ENCODE data around the gene AMZ2. TPM values are rescaled to one million over a fixed set of nuclear protein-coding genes. Genes with fewer than 3 reads are reported as not detected.
"Not testable (repeated sequence)": the region's sequence is repeated elsewhere in the genome, so short reads cannot be mapped to it uniquely, and the experiment has no call there.

Gene AMZ2
- total RNA-seq, 1 donor from 2014 or later, result 76.2 TPM

DNA sequence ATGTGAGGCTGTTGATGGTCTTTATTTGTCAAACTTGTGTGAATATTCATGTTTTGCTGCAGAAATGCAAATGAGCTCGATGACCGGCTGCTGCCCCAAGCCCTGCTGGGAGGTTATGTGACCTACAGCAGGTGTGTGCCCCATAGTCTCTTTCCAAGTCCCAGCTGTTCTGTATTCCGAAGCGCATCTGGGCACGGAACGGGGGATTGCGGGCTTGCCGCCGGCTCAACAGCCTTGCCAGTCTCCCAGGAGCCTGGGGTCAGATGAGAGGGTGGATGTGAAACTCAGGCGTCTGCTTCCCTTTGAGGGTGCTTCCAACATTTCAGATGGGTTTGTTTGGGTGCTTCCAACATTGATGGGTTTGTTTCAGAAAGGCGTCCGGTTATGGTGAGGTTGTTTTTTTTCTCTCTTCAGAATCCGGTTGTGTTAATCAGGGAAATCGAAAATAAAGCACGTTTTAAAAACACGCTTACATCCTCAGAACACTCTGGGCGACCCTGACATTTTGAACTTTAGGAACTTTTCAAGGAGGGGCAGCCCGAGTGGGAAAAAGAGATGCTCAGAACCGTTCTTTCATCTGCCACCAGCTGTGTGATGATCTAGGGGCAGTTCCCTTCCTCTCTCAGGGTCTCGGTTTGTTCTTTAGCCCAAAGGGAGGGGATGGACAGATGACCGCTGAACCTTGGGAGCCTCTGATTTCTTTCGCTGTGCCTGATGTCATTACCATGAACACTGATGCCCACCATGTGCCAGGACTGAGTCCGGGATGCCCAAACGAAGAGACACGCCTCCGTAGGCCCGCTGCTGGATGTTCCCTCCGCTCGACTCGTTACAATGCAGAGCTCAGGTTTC is 47.8 kb upstream of the AMZ2 start:
- H3K27me3 Mint-ChIP-seq (ENCODE audit: low read depth, unreplicated experiment), result peaks cover 59% of the 10 kb centered on the region
- Histone ChIP-seq H3K9me3 (ENCODE audit: insufficient read depth, low read depth, low read length) (no peaks in the 10 kb centered on the region), H3K9ac (ENCODE audit: low read length) (no peak overlapping the region), H2AFZ (ENCODE audit: low read depth, low read length) (no peak overlapping the region), H3K36me3 (ENCODE audit: insufficient read depth, low read length) (no peaks in the 10 kb centered on the region), H3K4me1 (ENCODE audit: insufficient read depth, low read length) (peaks cover 5% of the 10 kb centered on the region), H4K20me1 (ENCODE audit: insufficient read depth, low read length) (no peaks in the 10 kb centered on the region), H3K79me2 (ENCODE audit: insufficient read depth, low read length) (no peaks in the 10 kb centered on the region), H3K27me3 (ENCODE audit: insufficient read depth, low read length) (peaks cover 55% of the 10 kb centered on the region), H3K27ac (ENCODE audit: low read depth, low read length) (no peak overlapping the region), H3K4me2 (ENCODE audit: low read length) (peak overlapping the region; percentile 79), H3K4me3 (ENCODE audit: insufficient read depth, low read depth, low read length) (no peak overlapping the region)
- TF ChIP-seq, protein P1, sequence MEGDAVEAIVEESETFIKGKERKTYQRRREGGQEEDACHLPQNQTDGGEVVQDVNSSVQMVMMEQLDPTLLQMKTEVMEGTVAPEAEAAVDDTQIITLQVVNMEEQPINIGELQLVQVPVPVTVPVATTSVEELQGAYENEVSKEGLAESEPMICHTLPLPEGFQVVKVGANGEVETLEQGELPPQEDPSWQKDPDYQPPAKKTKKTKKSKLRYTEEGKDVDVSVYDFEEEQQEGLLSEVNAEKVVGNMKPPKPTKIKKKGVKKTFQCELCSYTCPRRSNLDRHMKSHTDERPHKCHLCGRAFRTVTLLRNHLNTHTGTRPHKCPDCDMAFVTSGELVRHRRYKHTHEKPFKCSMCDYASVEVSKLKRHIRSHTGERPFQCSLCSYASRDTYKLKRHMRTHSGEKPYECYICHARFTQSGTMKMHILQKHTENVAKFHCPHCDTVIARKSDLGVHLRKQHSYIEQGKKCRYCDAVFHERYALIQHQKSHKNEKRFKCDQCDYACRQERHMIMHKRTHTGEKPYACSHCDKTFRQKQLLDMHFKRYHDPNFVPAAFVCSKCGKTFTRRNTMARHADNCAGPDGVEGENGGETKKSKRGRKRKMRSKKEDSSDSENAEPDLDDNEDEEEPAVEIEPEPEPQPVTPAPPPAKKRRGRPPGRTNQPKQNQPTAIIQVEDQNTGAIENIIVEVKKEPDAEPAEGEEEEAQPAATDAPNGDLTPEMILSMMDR (IDR thresholded peaks at IDR 0.05; ENCODE audit: insufficient read depth, low read depth, low read length), result no peak
- no peak for TF ChIP-seq EZH2 (IDR thresholded peaks at IDR 0.05; ENCODE audit: insufficient read depth, low read length)
- peaks cover 3% of the 10 kb centered on the region for H3K4me1 Mint-ChIP-seq (ENCODE audit: low read depth, unreplicated experiment)
- H3K36me3 Mint-ChIP-seq (ENCODE audit: low read depth, unreplicated experiment), result peaks cover 2% of the 10 kb centered on the region
- H3K27ac Mint-ChIP-seq (ENCODE audit: unreplicated experiment), result no peak overlapping the region
- peak overlapping the region; percentile 27 for H3K4me3 Mint-ChIP-seq (ENCODE audit: unreplicated experiment)
- FAIRE-seq (no peak), DNase-seq (ENCODE audit: low read depth) (no peak)
- no peaks in the 10 kb centered on the region for H3K9me3 Mint-ChIP-seq (ENCODE audit: unreplicated experiment)

DNA sequence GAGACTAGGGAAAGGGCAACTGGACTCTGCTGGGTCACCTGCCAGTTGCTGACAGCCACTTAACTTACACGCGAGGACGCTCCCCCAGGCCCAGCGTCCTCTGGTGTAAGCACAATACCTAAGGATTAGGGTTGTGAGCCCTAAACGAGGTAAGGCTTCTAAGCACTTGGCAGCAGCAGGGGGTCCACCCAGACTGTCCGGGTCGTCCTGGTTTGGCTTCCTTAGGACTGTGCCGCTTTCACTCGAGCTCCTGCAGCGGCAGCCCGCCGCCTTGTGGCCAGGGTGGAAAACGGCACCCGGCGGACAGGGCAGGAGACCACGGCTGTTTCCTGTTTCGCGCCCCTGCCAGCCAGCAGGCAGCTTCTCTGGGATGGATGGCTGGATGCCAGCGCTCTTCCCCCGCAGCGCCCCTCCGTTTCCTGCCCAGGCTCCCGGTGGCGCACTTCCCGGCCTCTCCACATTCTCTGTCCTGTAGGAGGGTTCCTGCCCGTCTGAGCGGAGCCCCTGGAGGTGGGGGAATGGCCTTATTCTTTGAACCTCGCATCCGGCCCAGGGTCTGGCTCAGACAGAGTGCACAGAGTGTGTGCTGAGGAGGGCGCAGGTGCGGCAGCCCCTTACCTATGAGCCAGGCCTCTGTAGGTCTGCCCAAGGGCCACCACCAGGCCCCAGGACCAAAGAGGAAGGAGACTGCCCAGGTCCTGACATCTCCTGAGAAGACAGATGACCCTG is 47.0 kb upstream of the AMZ2 start:
- no peaks in the 10 kb centered on the region for H3K36me3 ChIP-seq (ENCODE audit: insufficient read depth, low read length)
- peak; percentile 34 for DNase-seq (ENCODE audit: low read depth)
- no peaks in the 10 kb centered on the region for H3K9me3 ChIP-seq (ENCODE audit: insufficient read depth, low read depth, low read length)
- H3K4me1 Mint-ChIP-seq (ENCODE audit: low read depth, unreplicated experiment), result peaks cover 3% of the 10 kb centered on the region
- H3K27ac ChIP-seq (ENCODE audit: low read depth, low read length), result no peak overlapping the region
- H3K36me3 Mint-ChIP-seq (ENCODE audit: low read depth, unreplicated experiment), result peaks cover 2% of the 10 kb centered on the region
- no peak overlapping the region for H3K4me3 Mint-ChIP-seq (ENCODE audit: unreplicated experiment)
- no peaks in the 10 kb centered on the region for H3K9me3 Mint-ChIP-seq (ENCODE audit: unreplicated experiment)
- peaks cover 51% of the 10 kb centered on the region for H3K27me3 Mint-ChIP-seq (ENCODE audit: low read depth, unreplicated experiment)
- no peak overlapping the region for H3K27ac Mint-ChIP-seq (ENCODE audit: unreplicated experiment)
- no peak for FAIRE-seq
- H3K27me3 ChIP-seq (ENCODE audit: insufficient read depth, low read length), result peaks cover 47% of the 10 kb centered on the region
- no peak overlapping the region for H3K9ac ChIP-seq (ENCODE audit: low read length)
- no peaks in the 10 kb centered on the region for H4K20me1 ChIP-seq (ENCODE audit: insufficient read depth, low read length)
- H3K79me2 ChIP-seq (ENCODE audit: insufficient read depth, low read length), result no peaks in the 10 kb centered on the region
- no peak overlapping the region for H3K4me3 ChIP-seq (ENCODE audit: insufficient read depth, low read depth, low read length)
- TF ChIP-seq EZH2 (IDR thresholded peaks at IDR 0.05; ENCODE audit: insufficient read depth, low read length), result no peak
- TF ChIP-seq, protein P1 (IDR thresholded peaks at IDR 0.05; ENCODE audit: insufficient read depth, low read depth, low read length), result peak; percentile 61
- H3K4me2 ChIP-seq (ENCODE audit: low read length), result peak overlapping the region; percentile 79
- H3K4me1 ChIP-seq (ENCODE audit: insufficient read depth, low read length), result peaks cover 5% of the 10 kb centered on the region
- peak overlapping the region; percentile 47 for H2AFZ ChIP-seq (ENCODE audit: low read depth, low read length)

DNA sequence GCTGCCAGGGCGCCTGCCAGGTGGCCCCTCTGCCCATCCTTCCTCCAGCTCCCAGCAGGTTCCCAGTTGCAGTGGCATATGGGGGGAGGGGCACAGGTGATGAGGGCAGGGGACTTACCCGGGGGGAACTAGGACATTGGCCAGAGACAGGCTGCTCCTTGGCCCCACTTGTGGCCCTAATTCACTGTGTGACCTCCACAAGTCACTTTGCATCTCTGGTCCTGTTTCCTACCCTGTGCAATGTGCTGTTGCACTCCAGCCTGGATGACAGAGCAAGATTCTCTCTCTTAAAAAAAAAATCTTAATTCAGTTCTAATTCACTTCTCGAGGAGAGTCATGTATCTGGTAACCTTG is 46.4 kb upstream of the AMZ2 start:
- H3K4me3 Mint-ChIP-seq (ENCODE audit: unreplicated experiment); DNase-seq (ENCODE audit: low read depth); FAIRE-seq; H3K9me3 Mint-ChIP-seq (ENCODE audit: unreplicated experiment); H3K36me3 ChIP-seq (ENCODE audit: insufficient read depth, low read length); H3K4me3 ChIP-seq (ENCODE audit: insufficient read depth, low read depth, low read length); H3K4me1 Mint-ChIP-seq (ENCODE audit: low read depth, unreplicated experiment); H3K4me1 ChIP-seq (ENCODE audit: insufficient read depth, low read length); H3K9ac ChIP-seq (ENCODE audit: low read length); H2AFZ ChIP-seq (ENCODE audit: low read depth, low read length); H3K4me2 ChIP-seq (ENCODE audit: low read length); H3K79me2 ChIP-seq (ENCODE audit: insufficient read depth, low read length); H3K9me3 ChIP-seq (ENCODE audit: insufficient read depth, low read depth, low read length); H3K27ac Mint-ChIP-seq (ENCODE audit: unreplicated experiment); H3K36me3 Mint-ChIP-seq (ENCODE audit: low read depth, unreplicated experiment); H4K20me1 ChIP-seq (ENCODE audit: insufficient read depth, low read length); H3K27ac ChIP-seq (ENCODE audit: low read depth, low read length): not testable (repeated sequence)
- peaks cover 48% of the 10 kb centered on the region for H3K27me3 Mint-ChIP-seq (ENCODE audit: low read depth, unreplicated experiment)
- H3K27me3 ChIP-seq (ENCODE audit: insufficient read depth, low read length), result peaks cover 43% of the 10 kb centered on the region

DNA sequence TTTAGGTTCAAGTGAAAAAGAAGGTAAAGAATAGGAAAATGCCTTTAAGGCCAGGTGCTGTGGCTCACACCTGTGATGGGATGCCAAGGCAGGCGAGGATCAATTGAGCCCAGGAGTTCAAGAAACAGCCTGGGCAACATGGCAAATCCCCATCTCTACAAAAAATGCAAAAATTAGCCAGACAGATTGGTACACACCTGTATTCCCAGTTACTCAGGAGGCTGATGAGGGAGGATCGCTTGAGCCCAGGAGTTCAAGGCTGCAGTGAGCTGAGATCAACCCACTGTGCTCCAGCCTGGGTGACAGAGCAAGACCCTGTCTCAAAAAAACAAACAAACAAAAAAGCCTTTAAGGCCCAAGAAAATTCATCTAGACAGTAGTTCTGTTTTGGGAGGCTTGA is 45.5 kb upstream of the AMZ2 start:
- not testable (repeated sequence) for H3K4me3 ChIP-seq (ENCODE audit: insufficient read depth, low read depth, low read length); H3K36me3 ChIP-seq (ENCODE audit: insufficient read depth, low read length); H3K27ac Mint-ChIP-seq (ENCODE audit: unreplicated experiment); FAIRE-seq; H3K79me2 ChIP-seq (ENCODE audit: insufficient read depth, low read length); H3K9ac ChIP-seq (ENCODE audit: low read length); H2AFZ ChIP-seq (ENCODE audit: low read depth, low read length); H3K4me1 ChIP-seq (ENCODE audit: insufficient read depth, low read length); H3K4me2 ChIP-seq (ENCODE audit: low read length); DNase-seq (ENCODE audit: low read depth); H3K4me1 Mint-ChIP-seq (ENCODE audit: low read depth, unreplicated experiment); H3K27ac ChIP-seq (ENCODE audit: low read depth, low read length); H4K20me1 ChIP-seq (ENCODE audit: insufficient read depth, low read length); H3K36me3 Mint-ChIP-seq (ENCODE audit: low read depth, unreplicated experiment); H3K9me3 Mint-ChIP-seq (ENCODE audit: unreplicated experiment); H3K4me3 Mint-ChIP-seq (ENCODE audit: unreplicated experiment); H3K9me3 ChIP-seq (ENCODE audit: insufficient read depth, low read depth, low read length)
- H3K27me3 ChIP-seq (ENCODE audit: insufficient read depth, low read length), result peaks cover 35% of the 10 kb centered on the region
- peaks cover 48% of the 10 kb centered on the region for H3K27me3 Mint-ChIP-seq (ENCODE audit: low read depth, unreplicated experiment)

Measured in astrocyte (in vitro differentiated cells and primary cell).